Left cardiac atrium (tissue), 4 donors: ENCODE results near the gene CD1D. TPM values are rescaled to one million over a fixed set of nuclear protein-coding genes. Genes with fewer than 3 reads are reported as not detected.

Source experiments
- ATAC-seq, 2 donors: fragments of 200-7000 bp; cut with Tn5 transposase; one replicate each; pipeline ENCODE4 v1.9.1; 2020; ENCODE audit warnings: mild to moderate bottlenecking in 2 of 2, moderate library complexity in 2 of 2
- DNase-seq: peaks from one replicate; pipeline ENCODE4 v3.0.0-alpha.2; 2020
- intact Hi-C, 2 donors: fragments of 100-400 bp; cut with DNase I; formaldehyde crosslinking; loops; one replicate each; pipeline versions ENCODE4 v1.14.1 to v1.15.1; 2022 to 2023
- long read RNA-seq: library from polyadenylated mRNA; unstranded; transcript quantifications from one replicate; pipeline ENCODE4 v2.0.0, GENCODE V29; 2021
- total RNA-seq, 2 donors: library from RNA; stranded (reverse); fragmentation: NEBNext Ultra II Directional; extraction: Animal tissue kit (Norgen Biotek cat#: 25700); gene quantifications; one replicate each; pipeline ENCODE4 v1.2.1, GENCODE V29; 2021
- donor health status: DM: no; HTN: yes; CAD: no.
- donor health status: DM: no; HTN: yes; CAD: no; lungs with severe emphysema.
- donor health status: DM: yes; HTN: yes; CAD: no.
- donor health status: Dilated cardiomyopathy.

Gene CD1D
- under 1 TPM; 0.74 to 0.76 TPM for total RNA-seq
- long read RNA-seq, partial matches to known transcripts, result 1 of 1 reads
- long read RNA-seq, other reads (novel, unspliced or antisense), result 0 of 1 reads

- ATAC-seq (peak; percentile 18 to 29), DNase-seq (peak; percentile 34)
- intact Hi-C loops, result no loop called here
Observed at GRCh38 chr1:158180741-158181576, at the start of gene CD1D. CD1D (plus strand) TSS chr1:158180895; CDS start chr1:158181102, 207 bp downstream.

GRCh38 chr1:158131217-158131616, 49.5 kb upstream of the CD1D start:
- no peak for ATAC-seq
- intact Hi-C loops, result no loop called here
- no peak for DNase-seq

- intact Hi-C loops, result no loop called here
- ATAC-seq (no peak), DNase-seq (no peak)
Observed at GRCh38 chr1:158140764-158141192, 39.9 kb upstream of the CD1D start.

- intact Hi-C loops, result no loop called here
- peak; percentile 9 to 60 for ATAC-seq
- DNase-seq, result peak; percentile 70
Observed at GRCh38 chr1:158145173-158145719, 35.4 kb upstream of the CD1D start.

- intact Hi-C loops, result no loop called here
- DNase-seq, result no peak
- ATAC-seq, result no peak
Observed at GRCh38 chr1:158146165-158146564, 34.5 kb upstream of the CD1D start.

- no peak for ATAC-seq
- no peak for DNase-seq
- intact Hi-C loops, result no loop called here
Observed at GRCh38 chr1:158146739-158147138, 34.0 kb upstream of the CD1D start.

- intact Hi-C loops, result no loop called here
- ATAC-seq (no peak), DNase-seq (no peak)
Observed at GRCh38 chr1:158147401-158147800, 33.3 kb upstream of the CD1D start.

- intact Hi-C loops, result no loop called here
- ATAC-seq (no peak), DNase-seq (no peak)
Observed at GRCh38 chr1:158147869-158148268, 32.8 kb upstream of the CD1D start.

GRCh38 chr1:158148468-158148867, 32.2 kb upstream of the CD1D start:
- ATAC-seq, result no peak
- no peak for DNase-seq
- intact Hi-C loops, result no loop called here

GRCh38 chr1:158149175-158149574, 31.5 kb upstream of the CD1D start:
- ATAC-seq (peak in 1 of 2 donors; percentile 23), DNase-seq (peak; percentile 36)
- intact Hi-C loops, result no loop called here

GRCh38 chr1:158149577-158150269, 31.0 kb upstream of the CD1D start:
- peak; percentile 94 to 97 for ATAC-seq
- intact Hi-C loops, result no loop called here

GRCh38 chr1:158150523-158150922, 30.2 kb upstream of the CD1D start:
- DNase-seq (no peak), ATAC-seq (peak in 1 of 2 donors; percentile 24)
- intact Hi-C loops, result no loop called here

More at GRCh38 chr1:158149577-158150269, 31.0 kb upstream of the CD1D start:
- DNase-seq, result peak; percentile 97

- intact Hi-C loops, result no loop called here
- ATAC-seq, result no peak
- no peak for DNase-seq
Observed at GRCh38 chr1:158153179-158153578, 27.5 kb upstream of the CD1D start.

GRCh38 chr1:158153746-158154444, 26.8 kb upstream of the CD1D start:
- intact Hi-C loops, result no loop called here
- no peak for DNase-seq
- no peak for ATAC-seq

- DNase-seq, result no peak
- ATAC-seq, result no peak
Observed at GRCh38 chr1:158154501-158154900, 26.2 kb upstream of the CD1D start.

GRCh38 chr1:158155673-158156072, 25.0 kb upstream of the CD1D start:
- intact Hi-C loops, result no loop called here

More at GRCh38 chr1:158154501-158154900, 26.2 kb upstream of the CD1D start:
- intact Hi-C loops, result no loop called here

GRCh38 chr1:158159597-158159996, 21.1 kb upstream of the CD1D start:
- ATAC-seq (no peak), DNase-seq (no peak)
- intact Hi-C loops, result no loop called here

More at GRCh38 chr1:158155673-158156072, 25.0 kb upstream of the CD1D start:
- DNase-seq (no peak), ATAC-seq (peak; percentile 74 to 96)

- intact Hi-C loops, result no loop called here
- ATAC-seq (no peak), DNase-seq (no peak)
Observed at GRCh38 chr1:158161446-158161845, 19.2 kb upstream of the CD1D start.
